Globus pallidus (tissue), 1 donor: ENCODE data around the gene ZNF346.
"Not testable (repeated sequence)": the region's sequence is repeated elsewhere in the genome, so short reads cannot be mapped to it uniquely, and the experiment has no call there.

Source experiments
- DNase-seq: peaks from one replicate; pipeline ENCODE4 v3.0.0-alpha.2; 2015; ENCODE audit warnings: low spot score

ZNF346 gene

GRCh38 chr5:177010153-177010552 is 12.3 kb upstream of the ZNF346 start:
- DNase-seq: no peak

- no peak for DNase-seq
These were observed 7.3 kb upstream of the ZNF346 start for GRCh38 chr5:177015156-177015555.

GRCh38 chr5:177018341-177018740 is 4.2 kb upstream of the ZNF346 start:
- DNase-seq: no peak

- no peak for DNase-seq
These were observed 2.5 kb upstream of the ZNF346 start for GRCh38 chr5:177020033-177020432.

GRCh38 chr5:177023303-177023664 is 788 bp downstream of the ZNF346 start:
- no peak for DNase-seq

- no peak for DNase-seq
These were observed 2.1 kb downstream of the ZNF346 start for GRCh38 chr5:177024559-177024958.

- DNase-seq: no peak
These were observed 2.7 kb downstream of the ZNF346 start for GRCh38 chr5:177025101-177025601.

GRCh38 chr5:177027665-177028064 is 5.2 kb downstream of the ZNF346 start:
- no peak for DNase-seq

- no peak for DNase-seq
These were observed 7.0 kb downstream of the ZNF346 start for GRCh38 chr5:177029498-177029897.

- DNase-seq: no peak
These were observed 13.5 kb downstream of the ZNF346 start for GRCh38 chr5:177035976-177036375.

- DNase-seq: no peak
These were observed 13.9 kb downstream of the ZNF346 start for GRCh38 chr5:177036443-177036842.

- DNase-seq: no peak
These were observed 14.4 kb downstream of the ZNF346 start for GRCh38 chr5:177036921-177037320.

- no peak for DNase-seq
These were observed 18.4 kb downstream of the ZNF346 start for GRCh38 chr5:177040814-177041420.

GRCh38 chr5:177041936-177042335 is 19.4 kb downstream of the ZNF346 start:
- DNase-seq: no peak

GRCh38 chr5:177043114-177043513 is 20.6 kb downstream of the ZNF346 start:
- no peak for DNase-seq

- no peak for DNase-seq
These were observed 21.5 kb downstream of the ZNF346 start for GRCh38 chr5:177043958-177044357.

- DNase-seq: no peak
These were observed 22.1 kb downstream of the ZNF346 start for GRCh38 chr5:177044641-177045040.

- no peak for DNase-seq
These were observed 23.1 kb downstream of the ZNF346 start for GRCh38 chr5:177045631-177046030.

GRCh38 chr5:177048531-177048930 is 26.0 kb downstream of the ZNF346 start:
- not testable (repeated sequence) for DNase-seq

GRCh38 chr5:177049285-177049684 is 26.8 kb downstream of the ZNF346 start:
- no peak for DNase-seq

GRCh38 chr5:177064500-177065277 is 42.2 kb downstream of the ZNF346 start:
- DNase-seq: no peak

- no peak for DNase-seq
These were observed 43.0 kb downstream of the ZNF346 start for GRCh38 chr5:177065491-177065890.

- no peak for DNase-seq
These were observed 43.7 kb downstream of the ZNF346 start for GRCh38 chr5:177066224-177066623.

- DNase-seq: no peak
These were observed 45.0 kb downstream of the ZNF346 start for GRCh38 chr5:177067503-177067902.
